HL-60/S4 treated with retinoic acid at 250 ng/mL for 4 days and 3 days (cell line): ENCODE data around the gene TRPV2.

Source experiments
- in situ Hi-C: fragments of 300-500 bp; cut with MboI; formaldehyde crosslinking; loops from 2 replicates; pipeline ENCODE4 v1.7.0; 2022; ENCODE audit warnings: low sequenced_read_pairs

The TRPV2 gene

GRCh38 chr17:16453493-16453851 lies 38.1 kb downstream of the TRPV2 start:
- in situ Hi-C loops: no loop called here

GRCh38 chr17:16455997-16456741 lies 40.8 kb downstream of the TRPV2 start:
- in situ Hi-C loops: no loop called here

GRCh38 chr17:16456742-16457316 lies 41.5 kb downstream of the TRPV2 start:
- in situ Hi-C loops: no loop called here

- in situ Hi-C loops: no loop called here
Measured at GRCh38 chr17:16459271-16459670, 43.9 kb downstream of the TRPV2 start.

- in situ Hi-C loops: loop anchor here (10.0 kb wide), 1 partner anchor 55 kb away; no protein-coding TSS in a partner anchor
Measured at GRCh38 chr17:16459855-16460550, 44.6 kb downstream of the TRPV2 start.

- in situ Hi-C loops: loop anchor here (10.0 kb wide), 1 partner anchor 54 kb away; no protein-coding TSS in a partner anchor
Measured at GRCh38 chr17:16460796-16461605, 45.6 kb downstream of the TRPV2 start.

- in situ Hi-C loops: loop anchor here (10.0 kb wide), 1 partner anchor 53 kb away; no protein-coding TSS in a partner anchor
Measured at GRCh38 chr17:16461606-16461866, 46.2 kb downstream of the TRPV2 start.

GRCh38 chr17:16462070-16462864 lies 46.9 kb downstream of the TRPV2 start:
- in situ Hi-C loops: loop anchor here (10.0 kb wide), 1 partner anchor 53 kb away; no protein-coding TSS in a partner anchor

- in situ Hi-C loops: loop anchor here (10.0 kb wide), 1 partner anchor 51 kb away; no protein-coding TSS in a partner anchor
Measured at GRCh38 chr17:16463358-16464302, 48.3 kb downstream of the TRPV2 start.

- in situ Hi-C loops: loop anchor here (10.0 kb wide), 1 partner anchor 50 kb away; no protein-coding TSS in a partner anchor
Measured at GRCh38 chr17:16464303-16465051, 49.1 kb downstream of the TRPV2 start.

GRCh38 chr17:16465052-16465312 lies 49.6 kb downstream of the TRPV2 start:
- in situ Hi-C loops: loop anchor here (10.0 kb wide), 1 partner anchor 50 kb away; no protein-coding TSS in a partner anchor

GRCh38 chr17:16465861-16466338 lies 50.5 kb downstream of the TRPV2 start:
- in situ Hi-C loops: loop anchor here (10.0 kb wide), 1 partner anchor 49 kb away; no protein-coding TSS in a partner anchor

GRCh38 chr17:16466407-16466806 lies 51.0 kb downstream of the TRPV2 start:
- in situ Hi-C loops: loop anchor here (10.0 kb wide), 1 partner anchor 48 kb away; no protein-coding TSS in a partner anchor

- in situ Hi-C loops: loop anchor here (10.0 kb wide), 1 partner anchor 48 kb away; no protein-coding TSS in a partner anchor
Measured at GRCh38 chr17:16467044-16467443, 51.7 kb downstream of the TRPV2 start.

- in situ Hi-C loops: loop anchor here (10.0 kb wide), 1 partner anchor 47 kb away; no protein-coding TSS in a partner anchor
Measured at GRCh38 chr17:16467886-16468285, 52.5 kb downstream of the TRPV2 start.

GRCh38 chr17:16468428-16468992 lies 53.1 kb downstream of the TRPV2 start:
- in situ Hi-C loops: loop anchor here (10.0 kb wide), 1 partner anchor 46 kb away; no protein-coding TSS in a partner anchor

- in situ Hi-C loops: no loop called here
Measured at GRCh38 chr17:16470265-16470664, 54.9 kb downstream of the TRPV2 start.

GRCh38 chr17:16471295-16471694 lies 55.9 kb downstream of the TRPV2 start:
- in situ Hi-C loops: no loop called here
